Esophagus muscularis mucosa (tissue), 4 donors: ENCODE data around the gene ABCB10. TPM values are rescaled to one million over a fixed set of nuclear protein-coding genes. Genes with fewer than 3 reads are reported as not detected.

ENCODE experiments used
- DNase-seq: peaks from one replicate; pipeline ENCODE4 v3.0.0-alpha.2; 2017; ENCODE audit errors: extremely low spot score
- H3K27ac ChIP-seq, 4 donors: fragments of 200-600 bp; sonication (generic); replicated peaks in 1 of 4; 1 replicate in 3 of 4; 2 replicates in 1 of 4; pipeline ENCODE4 v1.5.1; 2016 to 2019; ENCODE audit warnings: mild to moderate bottlenecking in 1 of 4
- H3K27me3 ChIP-seq, 4 donors: fragments of 200-600 bp; sonication (generic); one replicate each; pipeline versions ENCODE4 v1.5.1 to v1.6.0; 2016 to 2019
- H3K36me3 ChIP-seq, 4 donors: fragments of 200-600 bp; sonication (generic); one replicate each; pipeline ENCODE4 v1.5.1; 2016 to 2019
- H3K4me1 ChIP-seq, 4 donors: fragments of 200-600 bp; sonication (generic); one replicate each; pipeline ENCODE4 v1.5.1; 2016 to 2019
- H3K4me3 ChIP-seq, 4 donors: fragments of 200-600 bp; sonication (generic); 1 replicate in 2 of 4; 2 replicates in 2 of 4; pipeline ENCODE4 v1.5.1; 2016 to 2019; ENCODE audit warnings: mild to moderate bottlenecking in 4 of 4, moderate library complexity in 1 of 4
- H3K9me3 ChIP-seq, 4 donors: fragments of 200-600 bp; sonication (generic); 1 replicate in 3 of 4; 2 replicates in 1 of 4; pipeline ENCODE4 v1.5.1; 2016 to 2019
- CTCF ChIP-seq, 3 experiments: fragments of 200-600 bp in 2 of 3; fragments of 450-650 bp in 1 of 3; sonication (generic) in 2 of 3; IDR thresholded peaks; one replicate each; pipeline ENCODE4 v1.5.1; 2017 to 2019; ENCODE audit warnings: antibody characterized with exemption in 3 of 3, mild to moderate bottlenecking in 2 of 3, moderate library complexity in 1 of 3
- EP300 ChIP-seq: sonication (generic); formaldehyde crosslinking; IDR thresholded peaks from one replicate; pipeline ENCODE4 v1.6.1; 2017; ENCODE audit warnings: antibody characterized with exemption
- POLR2A ChIP-seq: fragments of 450-650 bp; IDR thresholded peaks from one replicate; pipeline ENCODE4 v1.6.1; 2017; ENCODE audit warnings: antibody characterized with exemption, moderate library complexity, mild to moderate bottlenecking, low read depth
- POLR2AphosphoS5 ChIP-seq, 2 donors: sonication (generic); formaldehyde crosslinking; IDR thresholded peaks; one replicate each; pipeline ENCODE4 v1.6.1; 2017; ENCODE audit warnings: antibody characterized with exemption in 2 of 2
- WGBS: methylation state at CpG from one replicate; pipeline ENCODE4 v1.1.5; 2018; 5-methylcytosine and 5-hydroxymethylcytosine counted together
- intact Hi-C: fragments of 100-400 bp; cut with DNase I; formaldehyde crosslinking; loops from one replicate; pipeline ENCODE4 v1.15.1; 2023
- small RNA-seq, 3 donors: library from RNA; depleted of rRNA; stranded (forward); fragments of <200 nt; gene quantifications; one replicate each; pipeline ENCODE3, GENCODE V24; 2016
- total RNA-seq, 4 donors: library from RNA; depleted of rRNA; stranded (reverse); fragments of >200 nt; gene quantifications; one replicate each; pipeline versions ENCODE4 v1.1.0 to v1.2.1, GENCODE V29; 2016

ABCB10 gene
- total RNA-seq, 4 donors from 2014 or later: 14.1 to 28.7 (median 21.3) TPM

- intact Hi-C loops: no loop called here
- Histone ChIP-seq H3K4me3 (no peak overlapping the region), H3K4me1 (no peaks in the 10 kb centered on the region), H3K27ac (no peak overlapping the region), H3K9me3 (no peaks in the 10 kb centered on the region), H3K36me3 (peaks cover 49 to 91% (median 81%) of the 10 kb centered on the region in 4 donors), H3K27me3 (no peaks in the 10 kb centered on the region)
- TF ChIP-seq POLR2AphosphoS5 (IDR thresholded peaks at IDR 0.05): no peak
- no peak for TF ChIP-seq CTCF (IDR thresholded peaks at IDR 0.05)
- TF ChIP-seq POLR2A: no peak
- TF ChIP-seq EP300: no peak
- 89% methylated on average over 8 of the region's 8 CpGs for WGBS
- no peak for DNase-seq
These were observed 88.0 kb downstream of the ABCB10 start for GRCh38 chr1:229470406-229471043.

- 100% methylated on average over 1 of the region's 1 CpG for WGBS
- no peak for TF ChIP-seq CTCF (IDR thresholded peaks at IDR 0.05)
- no peak for TF ChIP-seq POLR2A
- no peak for TF ChIP-seq POLR2AphosphoS5 (IDR thresholded peaks at IDR 0.05)
- no peak for TF ChIP-seq EP300
- Histone ChIP-seq H3K27ac (no peak overlapping the region), H3K4me1 (no peaks in the 10 kb centered on the region), H3K4me3 (no peak overlapping the region), H3K9me3 (no peaks in the 10 kb centered on the region), H3K36me3 (peaks cover 58 to 93% (median 81%) of the 10 kb centered on the region in 4 donors), H3K27me3 (no peaks in the 10 kb centered on the region)
- intact Hi-C loops: no loop called here
- DNase-seq: no peak
These were observed 91.6 kb downstream of the ABCB10 start for GRCh38 chr1:229466887-229467286.

Small RNA genes lying within 50 kb of the gene (small RNA-seq; reads per million reads assigned to genes)
- gene HMGN2P19 (0 reads per million in 3 donors), gene RNA5SP78 (0 reads per million in 3 donors), gene RNU4-21P (0 reads per million in 3 donors)

Other genes with a start within 250 kb of the ABCB10 start
- gene CCSAP, start 215.7 kb downstream of the ABCB10 start, total RNA-seq: 1 to 10 TPM; 4.1 to 5.1 (median 4.7) TPM
- gene ACTA1, start 124.6 kb downstream of the ABCB10 start, total RNA-seq: under 1 TPM in 3 of 4 donors, not detected in 1; 0.29 to 0.58 (median 0.42) TPM
- 10 to 100 TPM; 23.1 to 37.0 (median 24.3) TPM for gene NUP133, start 50.4 kb downstream of the ABCB10 start, total RNA-seq
- gene TAF5L, start 67.4 kb upstream of the ABCB10 start, total RNA-seq: 10 to 100 TPM; 18.7 to 29.6 (median 23.4) TPM
- 10 to 100 TPM in 1 of 4 donors, 1 to 10 TPM in 3; 5.0 to 14.6 (median 8.3) TPM for gene URB2, start 67.5 kb upstream of the ABCB10 start, total RNA-seq